GM21515 (cell line): ENCODE results near the gene FHAD1.
A peak's percentile ranks its signal among the peaks of the same experiment; 100 is the strongest.
"Not testable (repeated sequence)": the region's sequence is repeated elsewhere in the genome, so short reads cannot be mapped to it uniquely, and the experiment has no call there.

Experiments used
- ATAC-seq: cut with Tn5 transposase; IDR thresholded peaks from one replicate; pipeline ENCODE4 v1.9.1; 2021; ENCODE audit not compliant: unreplicated experiment

The FHAD1 gene

DNA sequence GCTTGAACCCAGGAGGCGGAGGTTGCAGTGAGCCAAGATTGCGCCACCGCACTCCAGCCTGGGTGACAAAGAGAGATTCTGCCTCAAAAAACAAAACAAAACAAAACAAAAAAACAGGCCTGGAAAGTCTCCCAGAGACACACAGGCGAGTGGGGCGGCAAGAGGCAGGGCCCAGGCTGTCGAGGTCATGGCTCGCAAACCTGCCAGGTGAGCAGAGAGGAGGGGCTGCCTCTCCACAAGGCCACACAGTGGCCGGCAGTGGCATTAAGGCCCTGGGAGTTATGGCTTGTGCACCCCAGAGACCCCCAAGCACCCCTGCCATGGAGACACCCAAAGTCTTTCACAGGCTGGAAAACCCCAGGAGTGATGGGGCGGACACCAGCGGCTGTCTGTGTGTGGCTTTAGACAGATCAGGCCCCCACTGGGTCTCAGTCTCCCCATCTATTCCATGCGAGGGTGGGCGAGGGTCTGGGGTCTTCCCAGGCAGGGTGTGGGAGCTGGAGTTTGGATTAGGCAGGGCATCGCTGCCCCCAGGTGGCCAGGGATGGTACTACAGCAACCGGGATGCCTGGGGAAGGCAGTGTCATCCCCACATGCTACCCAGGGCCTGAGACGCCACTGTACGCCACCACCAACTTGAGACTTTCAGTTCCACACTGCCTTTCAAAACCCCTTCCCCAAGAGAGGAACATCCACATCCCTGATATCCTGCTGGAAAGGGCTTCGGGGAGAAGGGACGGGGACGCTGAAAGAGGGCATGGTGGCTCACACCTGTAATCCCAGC is 184.0 kb downstream of the FHAD1 start:
- ATAC-seq, result peak; percentile 61

DNA sequence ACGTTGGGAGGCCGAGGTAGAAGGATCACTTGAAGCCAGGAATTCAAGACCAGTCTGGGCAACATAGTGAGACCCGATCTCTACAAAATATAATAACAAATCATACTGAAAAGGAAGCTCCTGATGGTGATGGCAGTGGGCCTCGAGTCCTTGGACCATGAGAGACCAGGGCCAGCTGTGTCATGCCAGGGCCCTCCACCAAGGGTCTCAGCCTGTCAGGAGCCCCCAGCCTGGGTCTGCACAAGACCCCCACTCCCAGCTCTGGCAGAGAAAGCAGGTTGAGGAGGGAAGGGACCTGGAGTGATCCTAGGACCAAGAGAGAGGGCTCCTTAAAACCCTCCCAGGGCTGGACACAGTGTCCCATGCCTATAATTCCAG is 184.5 kb downstream of the FHAD1 start:
- no peak for ATAC-seq

- ATAC-seq, result no peak
Observed at GRCh38 chr1:15432324-15432723, 185.3 kb downstream of the FHAD1 start.

- ATAC-seq, result no peak
Observed at GRCh38 chr1:15433471-15433870, 186.4 kb downstream of the FHAD1 start.

DNA sequence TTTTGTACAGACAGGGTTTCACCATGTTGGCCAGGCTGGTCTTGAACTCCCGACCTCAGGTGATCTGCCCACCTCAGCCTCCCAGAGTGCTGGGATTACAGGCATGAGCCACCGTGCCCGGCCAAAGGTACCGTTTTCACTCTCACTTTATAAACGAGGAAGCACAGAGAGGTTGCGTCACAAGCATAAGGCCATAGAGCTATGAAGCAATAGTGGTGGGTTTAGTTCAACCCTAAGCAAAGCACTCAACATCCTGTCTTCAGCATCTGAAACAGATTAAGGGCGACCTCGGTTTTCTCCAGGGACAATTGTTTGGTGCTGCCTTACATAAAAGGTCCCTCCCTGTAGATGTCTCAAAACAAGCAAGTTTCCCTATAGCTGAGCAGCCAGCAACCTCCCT is 187.7 kb downstream of the FHAD1 start:
- ATAC-seq, result not testable (repeated sequence)

GRCh38 chr1:15435239-15436077 is 188.4 kb downstream of the FHAD1 start:
- ATAC-seq, result no peak

DNA sequence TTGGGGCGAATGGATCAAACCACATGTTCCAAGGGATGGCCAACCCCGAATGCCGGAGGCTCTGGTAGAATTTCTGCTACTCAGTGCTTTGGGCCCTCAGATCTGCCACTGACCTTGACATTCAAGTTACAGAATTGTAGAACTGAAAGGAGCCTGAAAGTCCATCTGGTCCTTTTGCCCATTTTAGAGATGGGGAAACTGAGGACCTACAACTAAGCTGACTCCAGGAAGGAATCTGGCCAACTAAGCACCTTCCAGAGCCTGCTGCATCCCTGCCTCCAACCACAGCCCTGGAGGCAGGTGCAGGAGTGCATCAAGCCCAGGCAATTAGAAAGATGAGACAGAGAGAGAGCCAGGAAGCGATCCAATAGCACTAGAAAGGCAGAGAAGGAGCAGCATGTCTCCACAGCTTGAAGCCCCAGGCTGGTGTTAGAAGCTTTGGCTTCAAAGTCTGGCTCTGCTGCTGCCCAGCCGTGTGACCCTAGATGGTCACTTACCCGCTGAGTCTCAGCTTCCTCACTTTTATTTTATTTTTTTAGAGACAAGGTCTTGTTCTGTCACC is 189.9 kb downstream of the FHAD1 start:
- ATAC-seq, result no peak

GRCh38 chr1:15439325-15439724 is 192.3 kb downstream of the FHAD1 start:
- no peak for ATAC-seq

GRCh38 chr1:15440357-15440756 is 193.3 kb downstream of the FHAD1 start:
- no peak for ATAC-seq

- ATAC-seq, result no peak
Observed at GRCh38 chr1:15441247-15441646, 194.2 kb downstream of the FHAD1 start.

DNA sequence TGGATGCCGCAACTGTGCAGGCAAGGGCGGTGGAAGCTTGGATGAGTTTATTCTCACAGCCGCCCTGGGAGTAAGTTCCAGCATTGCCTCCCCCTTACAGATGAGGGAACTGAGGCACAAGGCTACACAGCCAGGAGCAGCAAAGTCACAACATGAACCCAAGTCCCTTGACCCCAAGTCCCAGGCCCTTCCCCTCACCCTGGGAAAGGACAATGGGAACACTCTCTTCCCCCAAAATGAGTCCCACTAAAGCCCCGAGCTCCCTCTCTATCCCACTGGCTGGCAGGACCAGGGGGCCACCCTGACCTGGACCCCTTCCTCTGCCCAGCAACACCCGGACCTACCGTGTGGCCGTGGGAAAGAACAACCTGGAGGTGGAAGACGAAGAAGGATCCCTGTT is 195.1 kb downstream of the FHAD1 start:
- ATAC-seq, result no peak

GRCh38 chr1:15442759-15443158 is 195.7 kb downstream of the FHAD1 start:
- ATAC-seq, result no peak

GRCh38 chr1:15443281-15443680 is 196.3 kb downstream of the FHAD1 start:
- no peak for ATAC-seq

GRCh38 chr1:15444468-15445389 is 197.7 kb downstream of the FHAD1 start:
- no peak for ATAC-seq

DNA sequence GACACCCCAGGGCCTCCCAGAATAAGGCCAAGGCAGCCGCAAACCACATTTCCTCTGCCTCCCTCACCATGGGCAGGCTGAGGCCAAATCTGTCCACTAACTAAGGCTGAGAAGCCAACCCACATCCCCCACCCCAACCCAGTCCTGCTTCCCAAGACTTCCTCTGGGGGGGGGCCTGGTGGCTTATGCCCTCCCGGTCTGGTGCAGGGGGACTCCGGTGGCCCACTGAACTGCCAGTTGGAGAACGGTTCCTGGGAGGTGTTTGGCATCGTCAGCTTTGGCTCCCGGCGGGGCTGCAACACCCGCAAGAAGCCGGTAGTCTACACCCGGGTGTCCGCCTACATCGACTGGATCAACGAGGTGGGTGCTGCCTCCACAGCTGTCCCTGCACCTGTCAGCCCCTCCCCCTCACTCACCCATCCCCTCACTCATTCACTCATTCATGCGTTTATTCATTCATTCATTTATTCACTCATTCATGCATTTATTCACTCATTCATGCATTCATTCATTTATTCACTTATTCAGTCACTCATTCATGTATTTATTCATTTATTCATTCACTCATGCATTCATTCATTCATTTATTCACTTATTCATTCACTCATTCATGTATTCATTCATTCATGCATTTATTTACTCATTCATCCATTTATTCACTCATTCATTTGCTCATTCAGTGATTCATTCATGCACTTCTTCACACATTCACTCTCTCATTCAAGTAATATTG is 198.5 kb downstream of the FHAD1 start:
- no peak for ATAC-seq

- ATAC-seq, result no peak
Observed at GRCh38 chr1:15446212-15446611, 199.2 kb downstream of the FHAD1 start.
